KMS-11 (cell line): ENCODE measurements around the gene FKBP9.
"Not testable (repeated sequence)": the region's sequence is repeated elsewhere in the genome, so short reads cannot be mapped to it uniquely, and the experiment has no call there.

Source experiments
- H2AFZ ChIP-seq: fragments of 200-600 bp; sonication (generic); 2 replicates; pipeline ENCODE4 v1.6.1; 2016; ENCODE audit warnings: antibody characterized with exemption, mixed run types, low read depth
- H3K27ac ChIP-seq: fragments of 200-600 bp; sonication (generic); 2 replicates; pipeline ENCODE4 v1.6.1; 2016; ENCODE audit warnings: mild to moderate bottlenecking, mixed run types
- H3K27me3 ChIP-seq: fragments of 200-600 bp; sonication (generic); 2 replicates; pipeline ENCODE4 v1.6.1; 2017; ENCODE audit warnings: mild to moderate bottlenecking, low read depth, mixed run types, moderate library complexity; ENCODE audit not compliant: insufficient read depth
- H3K36me3 ChIP-seq: fragments of 200-600 bp; sonication (generic); 2 replicates; pipeline ENCODE4 v1.6.1; 2017; ENCODE audit warnings: mild to moderate bottlenecking, mixed run types; ENCODE audit not compliant: insufficient read depth
- H3K4me1 ChIP-seq: fragments of 200-600 bp; sonication (generic); 2 replicates; pipeline ENCODE4 v1.6.1; 2016; ENCODE audit warnings: mild to moderate bottlenecking, low read depth, mixed run types; ENCODE audit not compliant: poor library complexity, severe bottlenecking
- H3K4me2 ChIP-seq: fragments of 200-600 bp; sonication (generic); 2 replicates; pipeline ENCODE4 v1.7.0; 2016; ENCODE audit warnings: mild to moderate bottlenecking, mixed run types
- H3K4me3 ChIP-seq: fragments of 200-600 bp; sonication (generic); IDR thresholded peaks from 2 replicates; pipeline ENCODE4 v1.6.1; 2017; ENCODE audit warnings: low read depth, low read length, mixed read lengths; ENCODE audit not compliant: insufficient read depth
- H3K79me2 ChIP-seq: fragments of 200-600 bp; sonication (generic); 2 replicates; pipeline ENCODE4 v1.6.1; 2016; ENCODE audit warnings: low read depth, mixed run types; ENCODE audit not compliant: insufficient read depth
- H3K9ac ChIP-seq: fragments of 200-600 bp; sonication (generic); 2 replicates; pipeline ENCODE4 v1.6.1; 2016; ENCODE audit warnings: mild to moderate bottlenecking, mixed run types
- H4K20me1 ChIP-seq: fragments of 200-600 bp; sonication (generic); 2 replicates; pipeline ENCODE4 v1.6.1; 2016; ENCODE audit warnings: mild to moderate bottlenecking, mixed run types; ENCODE audit not compliant: insufficient read depth

Gene FKBP9

GRCh38 chr7:32991975-32992700, 34.9 kb downstream of the FKBP9 start:
- H3K4me3 ChIP-seq, H3K79me2 ChIP-seq, H3K4me1 ChIP-seq, H3K9ac ChIP-seq, H2AFZ ChIP-seq, H3K4me2 ChIP-seq, H3K36me3 ChIP-seq, H3K27me3 ChIP-seq, H4K20me1 ChIP-seq, H3K27ac ChIP-seq: not testable (repeated sequence)

DNA sequence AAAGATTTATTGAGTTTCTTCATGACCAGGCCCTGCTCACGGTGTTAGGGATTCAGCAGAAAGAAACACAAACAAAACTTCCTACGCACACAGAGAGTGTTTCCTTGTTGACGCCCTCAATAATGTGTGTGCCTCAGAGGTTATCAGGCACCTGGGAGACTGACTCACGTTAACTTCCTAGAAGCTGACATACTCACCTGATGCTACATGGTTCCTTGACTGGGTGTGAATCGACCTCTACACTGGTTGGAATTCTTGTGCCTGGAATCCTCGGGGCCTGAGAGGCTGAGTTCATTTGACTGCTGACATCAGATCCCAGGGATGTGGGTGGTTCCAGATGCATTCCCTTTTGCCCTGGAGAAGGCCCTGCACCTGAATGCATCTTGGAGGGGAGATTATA, 35.5 kb downstream of the FKBP9 start:
- H4K20me1 ChIP-seq, result not testable (repeated sequence)

DNA sequence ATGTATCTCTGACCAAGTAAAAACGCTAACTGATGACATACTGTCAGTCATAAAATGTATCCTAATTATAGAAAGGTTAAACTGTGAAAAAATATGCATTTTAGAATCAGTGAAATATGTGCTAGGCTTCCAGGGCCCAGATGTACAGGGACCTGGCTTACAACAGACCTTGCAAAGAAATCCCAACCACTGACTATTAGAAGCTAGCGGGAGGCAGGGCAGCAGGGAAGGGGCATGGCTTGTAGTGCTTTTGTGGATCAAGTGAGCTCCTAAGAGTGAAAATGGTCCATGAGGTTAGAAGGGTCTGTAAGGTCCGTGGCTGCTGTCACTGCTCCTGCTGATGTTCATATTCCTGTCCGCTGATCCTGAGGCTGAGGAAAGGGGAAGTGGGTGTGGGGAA, 40.7 kb downstream of the FKBP9 start:
- H3K36me3 ChIP-seq, H2AFZ ChIP-seq, H3K79me2 ChIP-seq, H3K4me2 ChIP-seq, H3K27me3 ChIP-seq, H3K4me3 ChIP-seq, H4K20me1 ChIP-seq, H3K4me1 ChIP-seq, H3K27ac ChIP-seq, H3K9ac ChIP-seq: not testable (repeated sequence)

More for the DNA sequence above, 35.5 kb downstream of the FKBP9 start:
- not testable (repeated sequence) for H3K36me3 ChIP-seq, H3K79me2 ChIP-seq, H3K4me3 ChIP-seq, H3K27me3 ChIP-seq, H3K27ac ChIP-seq, H3K9ac ChIP-seq, H3K4me1 ChIP-seq, H3K4me2 ChIP-seq, H2AFZ ChIP-seq

GRCh38 chr7:32998361-32999171, 41.3 kb downstream of the FKBP9 start:
- H3K4me3 ChIP-seq, H3K27ac ChIP-seq, H3K79me2 ChIP-seq, H3K36me3 ChIP-seq, H3K4me2 ChIP-seq, H3K4me1 ChIP-seq, H3K9ac ChIP-seq, H4K20me1 ChIP-seq, H2AFZ ChIP-seq, H3K27me3 ChIP-seq: not testable (repeated sequence)

GRCh38 chr7:32999380-32999779, 42.1 kb downstream of the FKBP9 start:
- not testable (repeated sequence) for H3K27ac ChIP-seq, H3K27me3 ChIP-seq, H4K20me1 ChIP-seq, H3K4me2 ChIP-seq, H3K9ac ChIP-seq, H3K36me3 ChIP-seq, H3K4me3 ChIP-seq, H3K4me1 ChIP-seq, H3K79me2 ChIP-seq, H2AFZ ChIP-seq

DNA sequence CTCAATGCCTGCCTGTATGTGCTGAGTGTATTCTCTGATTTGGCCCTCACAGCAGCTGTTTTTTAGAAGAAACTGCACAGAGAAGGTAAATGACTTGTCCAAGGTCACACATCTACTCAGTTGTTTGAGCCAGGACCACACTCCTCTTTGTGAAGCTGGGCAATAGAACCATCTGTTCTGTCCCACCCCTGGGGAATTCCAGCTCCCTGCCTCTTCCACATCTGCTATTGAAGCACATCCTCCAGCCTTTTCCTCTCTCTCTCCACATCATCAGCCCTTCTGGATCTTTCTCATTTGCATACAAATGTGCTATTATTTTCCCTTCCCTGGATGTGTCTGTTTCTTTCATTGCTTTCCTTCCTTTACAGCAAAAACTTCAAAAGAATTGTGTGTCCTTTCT, 45.9 kb downstream of the FKBP9 start:
- not testable (repeated sequence) for H3K27me3 ChIP-seq, H2AFZ ChIP-seq, H4K20me1 ChIP-seq, H3K4me1 ChIP-seq, H3K4me2 ChIP-seq, H3K36me3 ChIP-seq, H3K27ac ChIP-seq, H3K4me3 ChIP-seq, H3K79me2 ChIP-seq, H3K9ac ChIP-seq

GRCh38 chr7:33004104-33004616, 46.9 kb downstream of the FKBP9 start:
- H3K79me2 ChIP-seq, H3K9ac ChIP-seq, H3K4me1 ChIP-seq, H3K4me3 ChIP-seq, H2AFZ ChIP-seq, H3K27ac ChIP-seq, H3K27me3 ChIP-seq, H3K4me2 ChIP-seq, H4K20me1 ChIP-seq, H3K36me3 ChIP-seq: not testable (repeated sequence)

DNA sequence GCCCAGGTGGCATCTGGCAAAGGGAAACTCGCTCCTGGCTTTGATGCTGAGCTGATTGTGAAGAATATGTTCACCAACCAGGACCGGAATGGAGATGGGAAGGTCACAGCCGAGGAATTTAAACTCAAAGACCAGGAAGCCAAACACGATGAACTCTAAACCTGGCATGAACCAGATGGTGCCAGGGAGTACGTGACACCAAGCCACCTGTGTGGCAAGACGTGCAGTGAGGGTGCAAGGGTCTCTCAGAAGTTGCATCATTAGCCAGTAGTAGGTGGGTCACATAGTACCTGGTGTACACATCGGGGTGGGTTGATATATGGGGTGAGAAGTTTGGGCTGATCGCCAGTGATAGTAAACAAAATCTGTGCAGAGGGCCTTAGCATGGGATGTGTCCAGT, 48.0 kb downstream of the FKBP9 start:
- H2AFZ ChIP-seq, H3K4me2 ChIP-seq, H3K27ac ChIP-seq, H3K27me3 ChIP-seq, H3K9ac ChIP-seq, H3K36me3 ChIP-seq, H3K79me2 ChIP-seq, H3K4me1 ChIP-seq, H4K20me1 ChIP-seq, H3K4me3 ChIP-seq: not testable (repeated sequence)

- not testable (repeated sequence) for H3K27ac ChIP-seq, H3K36me3 ChIP-seq, H3K4me3 ChIP-seq, H3K9ac ChIP-seq, H4K20me1 ChIP-seq, H3K4me2 ChIP-seq, H3K79me2 ChIP-seq, H2AFZ ChIP-seq, H3K27me3 ChIP-seq, H3K4me1 ChIP-seq
These were observed 48.5 kb downstream of the FKBP9 start for GRCh38 chr7:33005690-33006089.
